Measurements from ENCODE around the gene ZFAND3. TPM values are rescaled to one million over a fixed set of nuclear protein-coding genes. Genes with fewer than 3 reads are reported as not detected.
A peak's percentile ranks its signal among the peaks of the same experiment; 100 is the strongest.

ZFAND3 gene
- polyA plus RNA-seq, 3 donors, result 11.5 to 21.1 (median 11.7) TPM

GRCh38 chr6:38113825-38114576 is 294.5 kb downstream of the ZFAND3 start:
- Histone ChIP-seq H3K27ac (ENCODE audit: low read depth in 1 of 2, low read length in 2 of 2) (no peak overlapping the region), H3K9me3 (replicated peaks in 1 of 2; ENCODE audit: control insufficient read depth in 1 of 2, insufficient read depth in 1 of 2, low read length in 2 of 2) (no peaks in the 10 kb centered on the region), H3K36me3 (replicated peaks in 1 of 2; ENCODE audit: control insufficient read depth in 1 of 2, insufficient read depth in 2 of 2, low read length in 2 of 2) (peaks cover 15 to 42% of the 10 kb centered on the region in 2 donors), H3K4me3 (replicated peaks in 1 of 3; ENCODE audit: low read depth in 2 of 3, low read length in 3 of 3) (no peak overlapping the region), H3K4me2 (replicated peaks; ENCODE audit: extremely low read depth, low read length, poor library complexity, severe bottlenecking) (no peak overlapping the region), H3K27me3 (ENCODE audit: control insufficient read depth in 2 of 2, insufficient read depth in 2 of 2, low read length in 2 of 2) (no peaks in the 10 kb centered on the region), H2AFZ (ENCODE audit: insufficient read depth, low read depth, low read length, poor library complexity, severe bottlenecking) (no peak overlapping the region), H4K20me1 (ENCODE audit: insufficient read depth, low read length) (peaks cover 99% of the 10 kb centered on the region), H3K9ac (ENCODE audit: insufficient read depth, low read length, poor library complexity, severe bottlenecking) (no peak overlapping the region), H3K79me2 (ENCODE audit: insufficient read depth, low read length) (no peaks in the 10 kb centered on the region), H3K4me1 (ENCODE audit: control insufficient read depth in 1 of 2, insufficient read depth in 2 of 2, low read length in 2 of 2) (no peaks in the 10 kb centered on the region)
- H3K27ac Mint-ChIP-seq, result peak overlapping the region in 1 of 7 donors; percentile 43
- H3K4me1 Mint-ChIP-seq, result no peaks in the 10 kb centered on the region
- no CpG with 5 or more reads among the region's 4 CpGs for WGBS (ENCODE audit: insufficient coverage)
- no peak overlapping the region for H3K4me3 Mint-ChIP-seq
- no peak for DNase-seq
- intact Hi-C loops (cut with micrococcal nuclease), result no loop called here
- peaks cover 0 to 2% (median 0%) of the 10 kb centered on the region in 7 donors for H3K9me3 Mint-ChIP-seq
- peaks cover 50 to 53% of the 10 kb centered on the region in 2 donors for H3K36me3 Mint-ChIP-seq
- no peak for TF ChIP-seq CTCF (IDR thresholded peaks at IDR 0.05)
- no peaks in the 10 kb centered on the region for H3K27me3 Mint-ChIP-seq (ENCODE audit: low read depth in 3 of 3)

GRCh38 chr6:38114976-38115625 is 295.6 kb downstream of the ZFAND3 start:
- Histone ChIP-seq H3K36me3 (replicated peaks in 1 of 2; ENCODE audit: control insufficient read depth in 1 of 2, insufficient read depth in 2 of 2, low read length in 2 of 2) (peaks cover 17 to 53% of the 10 kb centered on the region in 2 donors), H3K27ac (ENCODE audit: low read depth in 1 of 2, low read length in 2 of 2) (no peak overlapping the region), H2AFZ (ENCODE audit: insufficient read depth, low read depth, low read length, poor library complexity, severe bottlenecking) (no peak overlapping the region), H3K4me3 (replicated peaks in 1 of 3; ENCODE audit: low read depth in 2 of 3, low read length in 3 of 3) (no peak overlapping the region), H3K9ac (ENCODE audit: insufficient read depth, low read length, poor library complexity, severe bottlenecking) (no peak overlapping the region), H3K9me3 (replicated peaks in 1 of 2; ENCODE audit: control insufficient read depth in 1 of 2, insufficient read depth in 1 of 2, low read length in 2 of 2) (no peaks in the 10 kb centered on the region), H4K20me1 (ENCODE audit: insufficient read depth, low read length) (peaks cover 99% of the 10 kb centered on the region), H3K4me1 (ENCODE audit: control insufficient read depth in 1 of 2, insufficient read depth in 2 of 2, low read length in 2 of 2) (no peaks in the 10 kb centered on the region), H3K79me2 (ENCODE audit: insufficient read depth, low read length) (no peaks in the 10 kb centered on the region), H3K4me2 (replicated peaks; ENCODE audit: extremely low read depth, low read length, poor library complexity, severe bottlenecking) (no peak overlapping the region), H3K27me3 (ENCODE audit: control insufficient read depth in 2 of 2, insufficient read depth in 2 of 2, low read length in 2 of 2) (no peaks in the 10 kb centered on the region)
- TF ChIP-seq CTCF (IDR thresholded peaks at IDR 0.05), result no peak
- peak overlapping the region in 2 of 7 donors; percentile 13 to 28 for H3K27ac Mint-ChIP-seq
- H3K4me3 Mint-ChIP-seq, result no peak overlapping the region
- H3K9me3 Mint-ChIP-seq, result no peaks in the 10 kb centered on the region
- peaks cover 51 to 53% of the 10 kb centered on the region in 2 donors for H3K36me3 Mint-ChIP-seq
- intact Hi-C loops (cut with micrococcal nuclease), result no loop called here
- no peaks in the 10 kb centered on the region for H3K27me3 Mint-ChIP-seq (ENCODE audit: low read depth in 3 of 3)
- WGBS (ENCODE audit: insufficient coverage), result 88% methylated on average over 1 of the region's 2 CpGs
- DNase-seq, result no peak
- H3K4me1 Mint-ChIP-seq, result no peaks in the 10 kb centered on the region

Data from CD14-positive monocyte (primary cell).